CD4-positive, alpha-beta T cell treated with Interleukin-15 for 4 hours (primary cell): Measurements from ENCODE around the gene RSPH10B2.
"Not testable (repeated sequence)": the region's sequence is repeated elsewhere in the genome, so short reads cannot be mapped to it uniquely, and the experiment has no call there.

Experiments
- DNase-seq: peaks from one replicate; pipeline ENCODE4 v3.0.0-alpha.2; 2020; ENCODE audit warnings: low spot score

The RSPH10B2 gene

DNA sequence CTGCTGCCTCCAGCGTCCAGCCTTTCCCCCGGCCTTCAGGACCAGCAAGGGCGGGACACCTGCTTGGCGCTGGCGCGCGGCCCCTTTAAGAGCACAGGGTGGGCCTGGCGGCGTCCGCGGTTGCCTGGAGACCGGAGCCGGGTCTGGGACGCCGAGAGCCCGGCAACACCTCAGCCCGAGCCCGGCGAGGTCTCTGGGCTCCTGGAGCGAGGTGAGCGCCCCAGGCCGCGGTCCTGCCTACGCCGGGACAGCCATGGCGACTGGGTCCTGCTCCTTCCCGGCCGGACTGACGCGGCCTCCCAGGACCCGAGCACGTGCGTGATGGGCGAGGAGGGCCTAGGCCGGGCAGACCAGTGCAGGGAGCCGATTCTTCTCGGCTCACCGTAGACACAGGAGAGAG, at the start of gene RSPH10B2:
TSS of gene RSPH10B2 (plus strand) at position 140 of the 400 bp plus-strand sequence. CDS start 3,575 bp downstream, outside the sequence.
- not testable (repeated sequence) for DNase-seq

DNA sequence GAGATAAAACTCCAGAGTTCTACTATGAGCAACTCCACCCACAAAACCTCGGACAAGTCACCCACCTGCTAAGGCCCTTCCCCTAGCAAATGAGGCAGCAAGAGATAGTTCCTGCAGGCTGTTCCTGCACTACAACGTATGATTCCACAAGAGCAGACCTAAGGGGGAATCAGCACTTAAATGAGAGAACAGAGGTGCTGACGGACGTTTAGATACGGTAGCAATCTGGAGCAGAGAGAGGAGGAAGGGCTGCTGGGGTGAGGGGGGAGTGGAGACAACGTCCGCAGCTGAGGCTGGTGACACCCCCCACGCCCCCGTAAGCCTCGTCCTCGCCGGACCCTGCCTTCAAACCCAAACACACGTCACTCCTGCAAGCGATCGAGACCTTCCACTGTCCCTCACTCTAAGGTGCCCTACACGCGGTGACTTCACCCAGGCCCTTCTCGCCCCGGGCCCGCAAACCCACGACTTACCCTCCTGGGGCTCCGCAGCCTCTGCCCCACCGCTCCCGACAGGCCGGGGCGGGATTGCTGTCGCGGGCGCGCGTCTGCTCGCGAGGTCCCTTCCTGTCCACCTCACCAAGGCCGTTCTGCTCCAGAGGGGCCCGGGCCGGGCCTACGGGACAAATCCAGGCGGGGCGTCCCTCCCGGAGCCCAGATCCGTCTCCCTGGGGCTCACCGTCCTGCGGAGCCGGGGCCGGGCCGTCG, 47.8 kb upstream of the RSPH10B2 start:
- DNase-seq: no peak

- DNase-seq: peak; percentile 95
Observed at GRCh38 chr7:6706666-6707407, 47.1 kb upstream of the RSPH10B2 start, which contains the start of gene ZNF12. Gene ZNF12 (minus strand): TSS chr7:6706947. CDS start chr7:6705173, 1,774 bp downstream.

- DNase-seq: no peak
Observed at GRCh38 chr7:6708304-6708703, 45.6 kb upstream of the RSPH10B2 start.

- DNase-seq: no peak
Observed at GRCh38 chr7:6709808-6710207, 44.1 kb upstream of the RSPH10B2 start.

GRCh38 chr7:6714360-6714759, 39.5 kb upstream of the RSPH10B2 start:
- no peak for DNase-seq

DNA sequence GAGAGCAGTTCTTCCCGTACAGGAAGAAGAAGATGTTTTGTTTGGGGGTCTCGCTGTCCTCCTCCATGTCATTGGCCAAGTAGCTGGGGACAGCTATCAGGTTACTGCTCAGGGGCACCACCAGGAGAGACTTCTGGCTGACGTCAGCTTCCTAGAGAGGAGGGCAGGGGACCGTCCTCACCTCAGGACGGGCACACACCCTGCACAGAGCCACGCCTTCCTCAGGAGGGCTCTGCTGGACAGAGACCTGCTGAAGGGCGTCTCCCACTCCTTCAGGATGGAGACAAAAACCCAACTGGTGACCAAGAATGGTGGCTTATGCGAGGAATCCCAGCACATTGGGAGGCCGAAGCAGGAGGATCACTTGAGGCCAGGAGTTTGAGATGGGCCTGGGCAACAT, 38.0 kb upstream of the RSPH10B2 start:
- DNase-seq: not testable (repeated sequence)

DNA sequence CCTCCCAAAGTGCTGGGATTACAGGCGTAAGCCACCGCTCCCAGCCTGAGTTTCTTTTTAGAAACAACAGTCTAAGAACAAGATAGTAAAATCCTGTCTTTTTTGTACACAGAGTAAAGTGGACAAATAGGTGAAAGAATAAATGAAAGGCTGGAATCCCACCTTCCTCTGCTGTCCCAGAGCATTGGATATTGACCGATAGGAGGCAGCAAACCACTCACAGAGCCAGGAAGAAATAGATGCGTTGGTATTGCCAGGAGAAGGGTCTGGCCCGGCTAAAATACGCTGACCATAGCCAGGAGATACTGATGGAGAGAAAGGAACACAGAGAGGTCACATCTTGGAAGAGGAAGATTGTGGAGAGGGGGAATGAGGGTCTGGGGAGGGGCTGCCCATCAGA, 35.8 kb upstream of the RSPH10B2 start:
- DNase-seq: no peak

- not testable (repeated sequence) for DNase-seq
Observed at GRCh38 chr7:6724351-6724750, 29.6 kb upstream of the RSPH10B2 start.

DNA sequence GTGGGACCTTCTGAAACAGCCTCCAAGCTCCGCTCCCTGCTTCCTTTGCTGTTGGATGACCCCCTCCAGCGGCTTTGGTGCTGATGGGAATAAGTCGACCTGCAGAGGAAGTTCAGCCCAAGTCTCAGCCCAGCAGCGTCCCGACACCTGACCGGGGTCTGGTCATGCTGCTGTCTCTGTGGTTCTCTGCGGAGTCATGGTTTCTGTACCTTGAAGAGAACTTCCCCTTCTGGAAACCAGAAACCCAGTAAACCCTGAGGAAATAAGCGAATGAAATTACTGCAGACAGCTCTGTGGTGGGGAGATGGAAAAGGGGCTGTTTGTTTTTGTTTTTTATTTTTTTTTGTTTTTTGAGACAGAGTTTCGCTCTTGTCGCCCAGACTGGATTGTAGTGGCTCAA, 28.9 kb upstream of the RSPH10B2 start:
- no peak for DNase-seq

DNA sequence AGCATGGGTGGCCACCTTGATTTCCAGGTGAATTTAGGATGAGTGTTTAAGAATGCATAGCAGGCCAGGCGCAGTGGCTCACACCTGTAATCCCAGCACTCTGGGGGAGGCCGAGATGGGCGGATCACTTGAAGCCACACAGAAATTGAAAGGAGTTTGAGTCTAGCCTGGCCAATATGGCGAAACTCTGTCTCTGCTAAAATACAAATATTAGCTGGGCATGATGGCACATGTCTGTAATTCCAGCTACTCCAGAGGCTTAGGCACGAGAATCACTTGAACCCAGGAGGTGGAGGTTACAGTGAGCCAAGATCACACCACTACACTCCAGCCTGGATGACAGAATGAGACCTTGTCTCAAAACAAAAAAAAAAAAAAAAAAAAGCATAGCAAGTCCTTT, 27.6 kb upstream of the RSPH10B2 start:
- DNase-seq: not testable (repeated sequence)

DNA sequence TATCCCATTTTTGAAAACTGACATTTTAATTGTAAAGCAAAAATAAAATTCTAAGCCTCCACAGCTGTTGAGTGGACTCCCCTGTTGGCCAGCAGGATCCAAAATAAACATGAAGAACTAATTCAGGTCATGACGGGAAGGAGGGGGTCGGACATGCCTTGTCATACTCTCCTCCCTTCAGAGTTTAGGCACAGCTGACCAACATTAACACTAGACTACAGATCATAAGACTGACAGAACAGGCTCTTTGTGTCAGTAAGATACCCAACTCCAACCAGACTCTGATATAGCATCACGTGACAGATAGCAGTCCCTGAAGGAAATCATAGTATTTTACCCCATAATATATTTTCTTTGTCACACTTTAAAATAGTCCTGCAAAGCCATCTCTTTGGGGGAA, 26.2 kb upstream of the RSPH10B2 start:
- DNase-seq: no peak

DNA sequence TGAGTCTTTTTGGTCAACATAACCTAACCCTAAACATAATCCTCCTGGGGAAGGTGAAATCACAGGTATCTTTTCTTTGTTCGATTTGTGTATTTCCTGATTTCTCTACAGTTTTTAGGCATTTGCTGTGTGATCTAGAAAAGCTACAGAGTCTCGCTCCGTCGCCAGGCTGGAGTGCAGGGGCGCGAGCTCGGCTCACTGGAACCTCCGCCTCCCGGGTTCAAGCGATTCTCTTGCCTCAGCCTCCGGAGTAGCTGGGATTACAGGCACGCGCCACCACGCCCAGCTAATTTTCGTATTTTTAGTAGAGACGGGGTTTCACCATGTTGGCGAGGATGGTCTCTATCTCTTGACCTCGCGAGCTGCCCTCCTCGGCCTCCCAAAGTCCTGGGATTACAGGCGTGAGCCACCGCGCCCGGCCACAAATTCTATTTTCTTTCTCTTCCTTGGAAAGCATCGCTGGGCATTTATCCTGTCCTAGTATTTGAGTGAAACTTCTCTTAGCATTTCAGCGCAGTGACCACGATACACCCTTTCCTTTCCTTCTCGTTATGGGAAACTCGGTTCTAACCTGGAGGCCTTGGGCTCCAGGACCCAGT, 24.9 kb upstream of the RSPH10B2 start:
- DNase-seq: not testable (repeated sequence)

- peak; percentile 85 for DNase-seq
Observed at GRCh38 chr7:6729492-6730342, 24.2 kb upstream of the RSPH10B2 start.

DNA sequence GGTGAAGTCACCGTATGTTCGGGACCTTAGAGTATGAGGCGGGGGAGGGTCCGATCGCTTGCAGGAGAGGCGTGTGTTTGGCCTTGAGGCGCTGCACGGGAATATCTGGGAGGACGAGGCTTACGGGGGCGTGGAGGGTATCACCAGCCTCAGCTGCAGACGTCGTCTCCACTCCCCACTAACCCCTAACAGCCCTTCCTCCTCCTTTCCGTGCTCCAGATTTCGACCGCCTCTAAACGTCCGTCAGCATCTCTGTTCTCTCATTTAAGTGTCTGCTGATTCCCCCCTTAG, 23.6 kb upstream of the RSPH10B2 start:
- DNase-seq: no peak

- DNase-seq: not testable (repeated sequence)
Observed at GRCh38 chr7:6738415-6738814, 15.5 kb upstream of the RSPH10B2 start.

DNA sequence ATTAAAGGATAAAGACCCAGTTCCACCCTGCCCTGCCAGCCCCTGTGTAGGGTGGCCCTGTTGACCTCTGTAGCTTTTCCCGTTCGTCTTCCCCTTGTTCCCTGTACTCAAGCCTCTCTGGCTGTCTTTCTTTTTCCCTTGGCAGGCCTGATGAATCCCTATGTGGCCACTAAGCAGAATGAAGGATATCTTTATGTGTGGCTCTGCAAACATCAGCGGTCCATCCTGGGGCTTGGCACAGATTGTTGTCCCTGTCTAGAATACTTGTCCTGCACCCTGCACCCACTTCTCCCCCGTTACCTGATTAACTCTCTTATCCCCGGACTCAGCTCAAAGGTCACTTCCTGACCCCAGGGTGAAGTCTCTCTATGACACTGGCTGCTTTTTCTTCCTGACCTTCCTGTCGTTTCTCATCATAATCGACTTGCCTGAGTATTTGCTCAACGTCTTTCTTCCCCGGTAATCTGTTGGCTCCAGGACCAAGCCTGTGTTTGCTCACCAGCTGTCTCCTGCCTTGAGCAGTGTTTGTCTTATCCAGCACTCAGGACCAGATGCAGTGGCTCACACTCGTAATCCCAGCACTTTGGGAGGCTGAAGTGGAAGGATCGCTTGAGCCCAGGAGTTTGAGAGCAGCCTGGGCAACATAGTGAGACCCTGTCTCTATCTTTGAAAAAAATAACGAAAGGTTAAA, 9.3 kb upstream of the RSPH10B2 start:
- not testable (repeated sequence) for DNase-seq

GRCh38 chr7:6749335-6749734, 4.6 kb upstream of the RSPH10B2 start:
- not testable (repeated sequence) for DNase-seq

GRCh38 chr7:6750173-6750572, 3.7 kb upstream of the RSPH10B2 start:
- not testable (repeated sequence) for DNase-seq

DNA sequence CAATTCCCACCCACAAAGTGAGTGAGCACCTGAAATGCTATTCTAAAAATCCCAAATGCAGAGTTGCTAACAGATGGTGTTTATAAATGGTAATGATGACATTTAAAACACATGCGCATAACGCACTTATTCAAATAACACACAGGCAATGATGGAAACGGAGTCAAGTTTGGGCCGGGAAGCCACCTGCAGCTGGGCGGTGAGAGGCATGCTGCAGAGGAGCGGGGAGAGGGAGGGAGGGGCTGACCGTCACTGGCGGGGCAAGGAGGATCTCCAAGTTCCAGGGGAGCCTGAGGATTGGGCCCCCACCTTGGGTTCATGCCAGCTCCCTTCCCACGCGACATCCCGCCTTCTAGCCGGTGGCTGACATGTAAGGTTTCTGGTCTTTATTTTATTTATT, 7.3 kb downstream of the RSPH10B2 start:
- not testable (repeated sequence) for DNase-seq

DNA sequence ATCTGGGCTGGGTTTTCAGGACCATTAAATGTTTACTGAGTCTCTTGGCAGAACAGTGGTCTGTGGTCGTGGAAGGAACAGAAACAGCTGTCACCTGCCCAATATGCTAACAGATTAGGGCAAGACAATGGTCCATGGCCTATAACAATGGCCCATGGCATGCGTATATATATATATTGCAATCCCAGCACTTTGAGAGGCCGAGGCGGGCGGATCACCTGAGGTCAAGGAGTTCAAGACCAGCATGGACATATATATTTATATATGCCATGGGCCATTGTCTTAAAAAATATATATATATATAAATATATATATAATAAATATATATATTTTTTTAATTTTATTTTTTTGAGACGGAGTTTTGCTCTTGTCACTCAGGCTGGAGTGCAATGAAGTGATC, 27.7 kb downstream of the RSPH10B2 start:
- not testable (repeated sequence) for DNase-seq

- DNase-seq: not testable (repeated sequence)
Observed at GRCh38 chr7:6789353-6789752, 35.5 kb downstream of the RSPH10B2 start.
